Heart right ventricle (tissue), 16 donors: ENCODE measurements around the gene FERMT2. TPM values are rescaled to one million over a fixed set of nuclear protein-coding genes. Genes with fewer than 3 reads are reported as not detected.
A peak's percentile ranks its signal among the peaks of the same experiment; 100 is the strongest.

Experiments
- ATAC-seq, 8 donors: fragments of 200-7000 bp; cut with Tn5 transposase; one replicate each; pipeline ENCODE4 v1.9.1; 2020; ENCODE audit warnings: mild to moderate bottlenecking in 8 of 8, moderate library complexity in 8 of 8, moderate number of reproducible peaks in 1 of 8
- DNase-seq, 2 donors: peaks; one replicate each; pipeline ENCODE4 v3.0.0-alpha.2; 2020
- H3K27ac ChIP-seq, 10 donors: fragments of 200-600 bp; sonication (generic) in 2 of 10; one replicate each; pipeline versions ENCODE4 v1.5.0 to v1.8.0; 2020 to 2022; ENCODE audit warnings: mild to moderate bottlenecking in 3 of 10
- H3K27me3 ChIP-seq, 7 donors: fragments of 200-600 bp; one replicate each; pipeline ENCODE4 v1.8.0; 2021 to 2022; ENCODE audit warnings: mild to moderate bottlenecking in 2 of 7
- H3K36me3 ChIP-seq, 9 donors: fragments of 200-600 bp; sonication (generic) in 1 of 9; one replicate each; pipeline versions ENCODE4 v1.5.0 to v1.8.0; 2020 to 2022; ENCODE audit warnings: mild to moderate bottlenecking in 2 of 9
- H3K4me1 ChIP-seq, 9 donors: fragments of 200-600 bp; sonication (generic) in 1 of 9; one replicate each; pipeline versions ENCODE4 v1.5.0 to v1.8.0; 2020 to 2022; ENCODE audit warnings: mild to moderate bottlenecking in 4 of 9
- H3K4me3 ChIP-seq, 10 donors: fragments of 200-600 bp; sonication (generic) in 2 of 10; one replicate each; pipeline versions ENCODE4 v1.5.0 to v1.8.0; 2020 to 2022; ENCODE audit warnings: mild to moderate bottlenecking in 7 of 10, moderate library complexity in 2 of 10
- H3K9me3 ChIP-seq, 11 donors: fragments of 200-600 bp in 10 of 11; sonication (generic) in 2 of 11; one replicate each; pipeline versions ENCODE4 v1.5.0 to v1.8.0; 2013 to 2022; ENCODE audit warnings: mild to moderate bottlenecking in 2 of 11, control low read depth in 1 of 11, moderate library complexity in 1 of 11
- WGBS, 2 donors: extraction: QIAGEN DNeasy Blood & Tissue Kit; methylation state at CpG; one replicate each; pipeline ENCODE4 v1.1.7; 2013; ENCODE audit warnings: inconsistent platforms in 1 of 2; 5-methylcytosine and 5-hydroxymethylcytosine counted together
- intact Hi-C, 10 donors: fragments of 100-400 bp; cut with DNase I; formaldehyde crosslinking; loops; one replicate each; pipeline versions ENCODE4 v1.11.1 to v1.14.2; 2022
- polyA plus RNA-seq, 2 donors: library from polyadenylated mRNA; stranded (reverse); fragments of 200-250 nt; gene quantifications; one replicate each; pipeline ENCODE4 v1.2.3, GENCODE V29; 2013
- total RNA-seq, 10 donors: library from RNA; stranded (reverse); fragmentation: NEBNext Ultra II Directional in 3 of 10; extraction: Animal tissue kit (Norgen Biotek cat#: 25700) in 3 of 10; gene quantifications; one replicate each; pipeline versions ENCODE4 v1.2.1 to v1.2.4, GENCODE V29; 2021 to 2023
- TF ChIP-seq, protein P1 (sequence below), 9 donors: fragments of 200-600 bp; sonication (generic) in 2 of 9; IDR thresholded peaks; one replicate each; pipeline versions ENCODE4 v1.5.0 to v1.8.0; 2021 to 2022; ENCODE audit warnings: antibody characterized with exemption in 9 of 9, mild to moderate bottlenecking in 5 of 9, moderate library complexity in 1 of 9
- donor health status: Arrhythmogenic right ventricular cardiomyopathy.
- donor health status: ischemic (EF 13 %, LVEDD 7.1; RV severe dilation, severe dysfunction).
- donor health status: healthy with polysubstance abuse.
- donor health status: DM: no; HTN: yes; CAD: no.
- donor health status: DM: no; HTN: no; CAD: no.
- donor health status: ischemic (EF 25% LVEDD 6.9; RV normal size, moderate dysfunction).
- donor health status: ischemic (EF 25% LVEDD 5.7; RV mildly dilated, moderate dysfunction).
- donor health status: healthy.
- donor health status: DM: yes; HTN: yes; CAD: no.
- donor health status: Ischemic cardiomyopathy.
- donor health status: ischemic (EF 35%, LVEDD 5.7; RV mildly dilated, moderate dysfunction).
- donor health status: nonischemic (EF 11% LVEDD 7.7; RV severe dilation, severe dysfunction).
- donor health status: DM: yes; HTN: yes; CAD: no.
- donor health status: PGD.
- donor health status: ischemic (EF 29% LVEDD 5.4; RV normal size, mild dysfunction).
- donor health status: nonischemic (EF 23%, LVEDD 6.1; RV moderate dilation, normal function).

Gene FERMT2
- total and polyA plus RNA-seq, 12 donors = 45.7 to 175 (median 111) TPM

DNA sequence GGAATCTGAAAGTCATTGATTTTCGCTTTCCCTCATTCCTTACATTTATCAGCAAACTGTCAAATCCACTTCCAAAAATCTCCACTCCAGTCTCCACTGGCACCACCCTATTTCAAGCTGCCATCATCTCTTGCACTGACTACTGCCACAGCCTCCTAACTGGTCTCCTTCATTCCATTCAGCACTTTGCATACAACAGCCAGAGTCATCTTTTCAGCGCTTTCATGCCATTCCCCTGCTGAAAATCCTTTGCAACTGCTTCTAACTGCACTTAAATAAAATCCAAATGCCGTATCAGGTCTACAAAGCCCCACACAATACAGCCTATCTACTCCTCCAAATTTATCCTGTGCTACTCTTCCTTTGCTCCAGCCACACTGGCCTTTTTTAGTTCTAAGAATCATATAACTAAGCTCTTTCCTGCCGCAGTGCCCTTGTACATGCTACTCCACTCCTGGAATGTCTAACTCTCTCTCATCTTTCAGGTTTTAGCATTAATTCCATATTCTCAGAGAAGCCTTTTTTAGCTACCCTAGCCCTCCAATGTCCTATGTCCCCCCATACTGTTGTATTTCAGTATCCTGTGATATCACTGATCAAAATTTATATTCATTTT, 21.6 kb downstream of the FERMT2 start:
- peaks cover 14 to 97% (median 71%) of the 10 kb centered on the region in 9 donors for H3K4me1 ChIP-seq
- DNase-seq (no peak), ATAC-seq (no peak)
- H3K27ac ChIP-seq = no peak overlapping the region
- no peaks in the 10 kb centered on the region for H3K27me3 ChIP-seq
- 94 to 98% methylated on average over 4 of the region's 4 CpGs for WGBS, 2 donors
- TF ChIP-seq, protein P1, sequence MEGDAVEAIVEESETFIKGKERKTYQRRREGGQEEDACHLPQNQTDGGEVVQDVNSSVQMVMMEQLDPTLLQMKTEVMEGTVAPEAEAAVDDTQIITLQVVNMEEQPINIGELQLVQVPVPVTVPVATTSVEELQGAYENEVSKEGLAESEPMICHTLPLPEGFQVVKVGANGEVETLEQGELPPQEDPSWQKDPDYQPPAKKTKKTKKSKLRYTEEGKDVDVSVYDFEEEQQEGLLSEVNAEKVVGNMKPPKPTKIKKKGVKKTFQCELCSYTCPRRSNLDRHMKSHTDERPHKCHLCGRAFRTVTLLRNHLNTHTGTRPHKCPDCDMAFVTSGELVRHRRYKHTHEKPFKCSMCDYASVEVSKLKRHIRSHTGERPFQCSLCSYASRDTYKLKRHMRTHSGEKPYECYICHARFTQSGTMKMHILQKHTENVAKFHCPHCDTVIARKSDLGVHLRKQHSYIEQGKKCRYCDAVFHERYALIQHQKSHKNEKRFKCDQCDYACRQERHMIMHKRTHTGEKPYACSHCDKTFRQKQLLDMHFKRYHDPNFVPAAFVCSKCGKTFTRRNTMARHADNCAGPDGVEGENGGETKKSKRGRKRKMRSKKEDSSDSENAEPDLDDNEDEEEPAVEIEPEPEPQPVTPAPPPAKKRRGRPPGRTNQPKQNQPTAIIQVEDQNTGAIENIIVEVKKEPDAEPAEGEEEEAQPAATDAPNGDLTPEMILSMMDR (IDR thresholded peaks at IDR 0.05) = no peak
- intact Hi-C loops = no loop called here
- no peaks in the 10 kb centered on the region for H3K36me3 ChIP-seq
- H3K9me3 ChIP-seq = no peaks in the 10 kb centered on the region
- H3K4me3 ChIP-seq = no peak overlapping the region

DNA sequence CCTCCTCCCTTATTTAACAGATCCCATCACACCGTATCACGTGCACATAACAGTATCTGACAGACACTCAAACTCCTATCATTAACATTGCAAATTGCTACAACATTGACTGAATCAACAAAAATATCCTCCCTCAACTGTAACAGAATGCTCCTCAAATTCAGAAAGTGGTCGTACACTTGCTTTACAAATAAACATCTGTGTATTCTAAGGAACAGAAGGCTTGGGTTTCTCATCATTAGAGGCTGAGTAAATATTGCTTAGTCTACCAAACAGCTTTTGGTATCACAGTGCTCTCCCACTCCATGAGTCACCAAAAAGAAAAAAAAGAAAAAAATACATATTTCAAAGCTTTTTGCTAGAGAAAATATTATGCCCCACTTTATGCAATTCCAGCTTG, 23.9 kb downstream of the FERMT2 start:
- H3K27ac ChIP-seq = peak overlapping the region in 2 of 10 donors; percentile 6 to 15
- no peak for DNase-seq
- TF ChIP-seq, protein P1 (IDR thresholded peaks at IDR 0.05) = no peak
- no peaks in the 10 kb centered on the region for H3K36me3 ChIP-seq
- peak in 3 of 8 donors; percentile 29 to 35 (median 32) for ATAC-seq
- H3K9me3 ChIP-seq = no peaks in the 10 kb centered on the region
- peaks cover 19 to 98% (median 89%) of the 10 kb centered on the region in 9 donors for H3K4me1 ChIP-seq
- WGBS, 2 donors = 41 to 51% methylated on average over 3 of the region's 3 CpGs
- no peaks in the 10 kb centered on the region for H3K27me3 ChIP-seq
- intact Hi-C loops = no loop called here
- no peak overlapping the region for H3K4me3 ChIP-seq

DNA sequence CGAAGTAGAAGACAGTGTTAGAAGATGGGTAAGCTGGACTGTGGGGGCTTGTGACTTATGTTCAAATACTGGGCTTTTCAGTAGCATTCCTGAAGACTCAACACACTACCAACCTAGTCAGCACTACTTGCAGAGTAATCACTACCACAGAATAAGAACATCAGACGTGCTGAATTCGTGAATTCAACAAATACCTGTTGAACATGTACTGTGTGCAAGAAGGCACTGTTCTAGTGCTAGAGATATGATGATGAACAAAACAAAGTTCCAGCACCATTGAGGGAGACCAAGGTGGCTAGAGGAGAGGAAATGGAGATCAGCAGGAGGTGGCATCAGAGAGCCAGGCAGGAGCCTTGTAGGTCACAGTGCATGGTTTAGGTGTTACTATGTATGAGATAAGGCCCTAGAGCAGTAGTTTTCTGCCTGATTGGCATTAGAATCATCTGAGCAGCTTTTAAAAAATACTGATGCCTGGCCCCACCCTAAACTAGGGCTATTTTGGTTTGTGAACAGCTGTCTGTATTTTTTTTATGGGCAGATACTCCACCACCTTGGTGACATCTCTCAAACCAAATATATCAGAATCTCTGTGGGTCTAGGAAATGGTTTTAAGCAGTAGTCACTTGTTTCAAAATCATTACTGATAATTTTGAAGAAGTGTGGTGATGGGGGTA, 26.8 kb downstream of the FERMT2 start:
- intact Hi-C loops = no loop called here
- no peak for DNase-seq
- Histone ChIP-seq H3K27me3 (no peaks in the 10 kb centered on the region), H3K9me3 (no peaks in the 10 kb centered on the region), H3K36me3 (peaks cover 0 to under 1% (median 0%) of the 10 kb centered on the region in 9 donors), H3K4me1 (peaks cover 11 to 98% (median 88%) of the 10 kb centered on the region in 9 donors), H3K4me3 (no peak overlapping the region), H3K27ac (peak overlapping the region in 2 of 10 donors; percentile 20 to 23)
- TF ChIP-seq, protein P1 (IDR thresholded peaks at IDR 0.05) = peak in 3 of 9 donors; percentile 44 to 48 (median 47)
- peak in 6 of 8 donors; percentile 40 to 72 (median 60) for ATAC-seq
- 38 to 65% methylated on average over 3 of the region's 3 CpGs for WGBS, 2 donors

DNA sequence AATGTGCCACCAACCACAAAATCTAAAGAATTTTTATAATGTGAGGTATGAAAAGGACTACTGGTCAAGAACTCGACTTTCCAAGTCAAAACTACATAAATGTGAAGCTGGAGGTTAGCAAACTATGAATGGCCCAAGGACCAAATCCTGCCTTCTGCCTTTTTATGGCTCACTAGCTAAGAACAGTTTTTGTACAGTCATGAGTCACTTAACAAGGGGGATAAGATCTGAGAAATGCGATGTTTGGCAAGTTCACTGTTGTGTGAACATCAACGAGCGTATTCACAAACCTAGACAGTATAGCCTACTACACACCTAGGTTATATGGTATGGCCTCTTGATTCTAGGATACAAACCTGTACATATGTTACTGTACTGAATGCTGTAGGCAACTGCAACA, 28.2 kb downstream of the FERMT2 start:
- Histone ChIP-seq H3K27me3 (no peaks in the 10 kb centered on the region), H3K36me3 (peaks cover 0 to 12% (median 0%) of the 10 kb centered on the region in 9 donors), H3K9me3 (no peaks in the 10 kb centered on the region), H3K27ac (peak overlapping the region in 1 of 10 donors; percentile 42), H3K4me1 (peaks cover 16 to 98% (median 92%) of the 10 kb centered on the region in 9 donors), H3K4me3 (no peak overlapping the region)
- ATAC-seq (no peak), DNase-seq (no peak)
- 55 to 59% methylated on average over 4 of the region's 4 CpGs for WGBS, 2 donors
- intact Hi-C loops = no loop called here
- TF ChIP-seq, protein P1 (IDR thresholded peaks at IDR 0.05) = no peak
